ENCODE results near the gene ZSCAN10. TPM values are rescaled to one million over a fixed set of nuclear protein-coding genes. Genes with fewer than 3 reads are reported as not detected.
A peak's percentile ranks its signal among the peaks of the same experiment; 100 is the strongest.

ZSCAN10 gene
- total RNA-seq, 1 experiment from 2014 or later = 207 TPM

- WGBS (ENCODE audit: extremely low coverage, insufficient read length, low lambda C conversion rate) = no CpG with 5 or more reads among the region's 23 CpGs
- H3K4me2 ChIP-seq (ENCODE audit: insufficient read depth, insufficient read length, low read length) = no peak overlapping the region
- H2BK15ac ChIP-seq (ENCODE audit: low read depth, low read length) = no peak overlapping the region
Observed at GRCh38 chr16:3141781-3142311, 42.8 kb upstream of the ZSCAN10 start.

More at GRCh38 chr16:3141781-3142311, 42.8 kb upstream of the ZSCAN10 start:
- Histone ChIP-seq H2BK5ac (ENCODE audit: insufficient read length, low read length) (no peak overlapping the region), H2AK5ac (ENCODE audit: insufficient read length, low read length) (no peak overlapping the region), H3K79me1 (ENCODE audit: insufficient read depth, low read depth, low read length, poor library complexity, severe bottlenecking) (no peaks in the 10 kb centered on the region), H4K8ac (replicated peaks; ENCODE audit: insufficient read length, low read depth, low read length) (no peak overlapping the region), H3K9ac (ENCODE audit: extremely low read depth, insufficient read length, low read length) (no peak overlapping the region), H3K4me1 (ENCODE audit: insufficient read depth, low read length) (no peaks in the 10 kb centered on the region), H2BK12ac (ENCODE audit: insufficient read length, low read depth, low read length) (no peak overlapping the region), H3K79me2 (ENCODE audit: insufficient read depth, low read length) (no peaks in the 10 kb centered on the region), H3K27ac (ENCODE audit: insufficient read length, low read depth, low read length) (no peak overlapping the region), H3T11ph (ENCODE audit: low read length) (no peak overlapping the region), H3K56ac (ENCODE audit: insufficient read length, low read depth, low read length) (no peak overlapping the region), H3K4ac (ENCODE audit: low read depth, low read length) (no peak overlapping the region), H3K23ac (ENCODE audit: insufficient read length, low read depth, low read length) (no peak overlapping the region), H4K5ac (ENCODE audit: insufficient read length, low read depth, low read length) (no peak overlapping the region), H2AFZ (ENCODE audit: low read length) (no peak overlapping the region), H4K91ac (ENCODE audit: insufficient read length, low read depth, low read length) (no peak overlapping the region), H4K20me1 (ENCODE audit: control insufficient read depth, insufficient read depth, insufficient read length) (no peaks in the 10 kb centered on the region), H3K27me3 (ENCODE audit: insufficient read depth, low read length) (no peaks in the 10 kb centered on the region), H3K23me2 (ENCODE audit: insufficient read length, low read depth, low read length, poor library complexity, severe bottlenecking) (no peaks in the 10 kb centered on the region), H3K14ac (ENCODE audit: insufficient read depth, low read length) (no peak overlapping the region), H2BK20ac (ENCODE audit: low read depth, low read length, poor library complexity, severe bottlenecking) (no peak overlapping the region), H3K18ac (ENCODE audit: insufficient read length, low read depth, low read length) (no peak overlapping the region), H2BK120ac (ENCODE audit: low read depth, low read length, poor library complexity, severe bottlenecking) (no peak overlapping the region), H3K9me3 (ENCODE audit: control insufficient read depth, low read depth, low read length) (no peaks in the 10 kb centered on the region)
- peaks cover 7 to 20% (median 15%) of the 10 kb centered on the region in 3 experiments; a peak in 5 of 7 replicates for H3K36me3 Mint-ChIP-seq (ENCODE audit: insufficient read depth in 1 of 3, low read depth in 3 of 3)
- TF ChIP-seq, protein P1, sequence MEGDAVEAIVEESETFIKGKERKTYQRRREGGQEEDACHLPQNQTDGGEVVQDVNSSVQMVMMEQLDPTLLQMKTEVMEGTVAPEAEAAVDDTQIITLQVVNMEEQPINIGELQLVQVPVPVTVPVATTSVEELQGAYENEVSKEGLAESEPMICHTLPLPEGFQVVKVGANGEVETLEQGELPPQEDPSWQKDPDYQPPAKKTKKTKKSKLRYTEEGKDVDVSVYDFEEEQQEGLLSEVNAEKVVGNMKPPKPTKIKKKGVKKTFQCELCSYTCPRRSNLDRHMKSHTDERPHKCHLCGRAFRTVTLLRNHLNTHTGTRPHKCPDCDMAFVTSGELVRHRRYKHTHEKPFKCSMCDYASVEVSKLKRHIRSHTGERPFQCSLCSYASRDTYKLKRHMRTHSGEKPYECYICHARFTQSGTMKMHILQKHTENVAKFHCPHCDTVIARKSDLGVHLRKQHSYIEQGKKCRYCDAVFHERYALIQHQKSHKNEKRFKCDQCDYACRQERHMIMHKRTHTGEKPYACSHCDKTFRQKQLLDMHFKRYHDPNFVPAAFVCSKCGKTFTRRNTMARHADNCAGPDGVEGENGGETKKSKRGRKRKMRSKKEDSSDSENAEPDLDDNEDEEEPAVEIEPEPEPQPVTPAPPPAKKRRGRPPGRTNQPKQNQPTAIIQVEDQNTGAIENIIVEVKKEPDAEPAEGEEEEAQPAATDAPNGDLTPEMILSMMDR (conservative IDR thresholded peaks at IDR 0.05) = no peak
- peaks cover 11% of the 10 kb centered on the region for H3K27me3 Mint-ChIP-seq (ENCODE audit: low read depth)
- 0 out of 4 replicates have a peak, but pooled peaks cover 0 to 2% of the 10 kb centered on the region in 2 experiments for H3K4me1 Mint-ChIP-seq
- DNase-seq = no peak
- peak overlapping the region in 1 of 3 experiments; percentile 29; a peak in 1 of 7 replicates for H3K27ac Mint-ChIP-seq
- H3K4me3 Mint-ChIP-seq = no peak overlapping the region; a peak in 1 of 5 replicates
- no peaks in the 10 kb centered on the region for H3K9me3 Mint-ChIP-seq

Data from H9 (cell line).